Activated naive CD8-positive, alpha-beta T cell treated with anti-CD3 and anti-CD28 coated beads, Interleukin-2, amount 50 U/mL, for 24 hours (primary cell): ENCODE data around the gene VENTX.
A peak's percentile ranks its signal among the peaks of the same experiment; 100 is the strongest.

Source experiments
- ATAC-seq: fragments of 150-1000 bp; cut with Tn5 transposase; one replicate; pipeline ENCODE4 v1.10.0; 2021
- DNase-seq: peaks from one replicate; pipeline ENCODE4 v3.0.0; 2021
- H3K27ac Mint-ChIP-seq: one replicate; pipeline ENCODE4 v1.8.0; 2021; ENCODE audit warnings: mild to moderate bottlenecking, mixed read lengths
- H3K27me3 Mint-ChIP-seq: one replicate; pipeline ENCODE4 v1.8.0; 2021; ENCODE audit warnings: mixed read lengths
- H3K36me3 Mint-ChIP-seq: one replicate; pipeline ENCODE4 v1.8.0; 2021; ENCODE audit warnings: low read depth, mixed read lengths
- H3K4me1 Mint-ChIP-seq: one replicate; pipeline ENCODE4 v1.8.0; 2021; ENCODE audit warnings: mixed read lengths
- H3K4me3 Mint-ChIP-seq: one replicate; pipeline ENCODE4 v1.8.0; 2021; ENCODE audit warnings: mild to moderate bottlenecking, moderate library complexity, mixed read lengths
- H3K9me3 Mint-ChIP-seq: one replicate; pipeline ENCODE4 v1.8.0; 2021; ENCODE audit warnings: mixed read lengths

The VENTX gene

GRCh38 chr10:133246236-133246626 lies 8.6 kb downstream of the VENTX start:
- no peak overlapping the region for H3K27ac Mint-ChIP-seq

DNA sequence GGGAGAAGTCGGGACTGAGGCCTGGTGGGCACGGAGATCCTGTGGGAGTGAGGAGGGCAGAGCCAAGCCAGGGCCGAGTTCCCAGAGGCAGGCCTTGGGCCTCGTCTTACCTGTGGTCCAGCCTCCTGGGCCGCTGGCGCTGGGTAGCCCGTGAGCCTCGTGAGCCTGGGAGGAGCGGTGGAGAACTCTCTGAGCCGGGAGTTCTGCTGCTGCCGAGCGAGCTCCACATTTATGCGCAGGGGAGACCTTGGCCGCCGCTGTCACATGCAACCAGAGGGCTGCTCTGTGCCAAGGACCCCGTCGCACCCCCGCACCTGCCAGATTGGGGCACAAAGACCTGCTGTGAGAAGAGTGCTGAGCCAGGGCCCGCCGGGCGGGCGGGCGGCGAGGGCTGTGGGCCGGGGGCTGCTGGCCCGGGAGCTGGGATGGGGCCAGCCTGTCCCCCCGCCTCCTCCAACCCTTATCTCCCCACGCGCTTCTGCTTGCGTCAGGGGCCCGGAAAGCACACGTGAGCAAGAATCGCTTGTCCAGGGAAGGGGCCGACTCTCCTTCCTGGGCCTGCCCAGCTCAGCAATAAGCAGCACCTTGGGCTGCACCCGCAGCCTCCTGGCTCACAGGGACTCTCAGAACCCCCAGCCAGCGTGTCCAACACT lies 10.2 kb downstream of the VENTX start:
- ATAC-seq (no peak), DNase-seq (no peak)
- Mint-ChIP-seq H3K9me3 (no peaks in the 10 kb centered on the region), H3K4me3 (no peak overlapping the region), H3K27ac (no peak overlapping the region), H3K27me3 (peaks cover 13% of the 10 kb centered on the region), H3K4me1 (no peaks in the 10 kb centered on the region), H3K36me3 (no peaks in the 10 kb centered on the region)

More at GRCh38 chr10:133246236-133246626, 8.6 kb downstream of the VENTX start:
- ATAC-seq: no peak
- Mint-ChIP-seq H3K27me3 (peaks cover 23% of the 10 kb centered on the region), H3K4me1 (peaks cover 9% of the 10 kb centered on the region), H3K4me3 (no peak overlapping the region), H3K36me3 (no peaks in the 10 kb centered on the region), H3K9me3 (no peaks in the 10 kb centered on the region)
- DNase-seq: no peak

DNA sequence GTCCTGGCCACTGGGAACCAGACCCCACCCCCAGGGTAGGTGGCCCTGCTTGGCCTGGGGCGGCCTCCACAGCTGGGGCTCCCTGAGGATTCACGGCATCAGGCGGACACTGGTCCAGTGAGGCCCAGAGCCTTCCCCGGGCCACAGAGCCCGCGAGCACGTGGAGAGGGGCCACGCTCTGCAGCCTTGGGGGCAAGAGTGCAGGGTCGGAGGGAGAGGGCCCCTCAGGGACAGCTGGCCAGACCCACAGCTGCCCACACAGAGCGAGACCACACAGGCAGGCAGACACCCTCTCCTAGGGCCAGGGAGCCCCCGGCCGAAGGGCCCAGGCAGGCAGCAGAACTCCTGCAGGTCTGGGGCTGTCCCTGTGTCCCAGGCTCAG lies 10.7 kb downstream of the VENTX start:
- no peak overlapping the region for H3K27ac Mint-ChIP-seq
- H3K9me3 Mint-ChIP-seq: no peaks in the 10 kb centered on the region
- peaks cover 8% of the 10 kb centered on the region for H3K27me3 Mint-ChIP-seq
- H3K4me1 Mint-ChIP-seq: no peaks in the 10 kb centered on the region
- H3K4me3 Mint-ChIP-seq: no peak overlapping the region
- no peak for ATAC-seq
- no peaks in the 10 kb centered on the region for H3K36me3 Mint-ChIP-seq
- no peak for DNase-seq

GRCh38 chr10:133249094-133249780 lies 11.6 kb downstream of the VENTX start:
- no peak for ATAC-seq

DNA sequence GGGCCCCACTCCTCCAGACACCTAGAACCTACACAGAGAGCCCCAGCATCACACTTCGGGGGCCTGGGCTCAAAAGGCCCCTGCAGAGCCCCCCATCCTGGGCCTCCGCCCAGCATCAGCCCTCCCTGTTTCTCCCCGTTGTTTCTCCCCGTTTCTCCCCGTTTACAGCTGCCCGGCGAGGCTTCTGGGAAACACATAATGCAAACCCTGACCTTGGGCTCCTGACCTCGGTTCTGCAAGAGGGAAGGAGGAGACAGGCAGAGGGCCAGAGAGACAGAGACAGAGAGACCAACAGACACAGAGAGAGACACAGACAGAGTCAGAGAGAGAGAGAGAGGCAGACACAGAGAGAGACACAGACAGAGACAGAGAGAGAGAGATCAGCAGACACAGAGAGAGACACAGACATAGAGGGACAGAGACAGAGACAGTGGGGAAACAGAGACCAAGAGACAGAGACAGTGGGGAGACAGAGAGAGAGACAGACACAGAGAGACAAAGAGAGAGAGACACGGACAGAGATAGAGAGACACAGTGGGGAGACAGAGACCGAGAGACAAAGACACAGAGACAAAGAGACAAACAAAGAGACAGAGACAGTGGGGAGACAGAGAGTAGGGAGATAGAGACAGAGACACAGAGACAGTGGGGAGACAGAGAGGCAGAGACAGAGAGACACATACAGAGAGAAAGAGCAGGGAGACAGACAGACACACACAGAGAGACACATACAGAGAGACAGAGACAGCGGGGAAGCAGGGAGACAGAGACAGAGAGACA lies 12.5 kb downstream of the VENTX start:
- peaks cover 10% of the 10 kb centered on the region for H3K27me3 Mint-ChIP-seq
- H3K36me3 Mint-ChIP-seq: no peaks in the 10 kb centered on the region
- no peak for ATAC-seq
- H3K4me3 Mint-ChIP-seq: no peak overlapping the region
- H3K4me1 Mint-ChIP-seq: no peaks in the 10 kb centered on the region
- no peak for DNase-seq
- no peaks in the 10 kb centered on the region for H3K9me3 Mint-ChIP-seq
- no peak overlapping the region for H3K27ac Mint-ChIP-seq

More at GRCh38 chr10:133249094-133249780, 11.6 kb downstream of the VENTX start:
- no peak overlapping the region for H3K27ac Mint-ChIP-seq
- H3K9me3 Mint-ChIP-seq: no peaks in the 10 kb centered on the region
- H3K36me3 Mint-ChIP-seq: no peaks in the 10 kb centered on the region
- no peak for DNase-seq
- H3K4me1 Mint-ChIP-seq: no peaks in the 10 kb centered on the region
- no peak overlapping the region for H3K4me3 Mint-ChIP-seq
- peaks cover 8% of the 10 kb centered on the region for H3K27me3 Mint-ChIP-seq

GRCh38 chr10:133251388-133252222 lies 13.9 kb downstream of the VENTX start:
- H3K27ac Mint-ChIP-seq: no peak overlapping the region
- H3K4me1 Mint-ChIP-seq: peaks cover 2% of the 10 kb centered on the region
- no peak for DNase-seq
- no peaks in the 10 kb centered on the region for H3K36me3 Mint-ChIP-seq
- no peaks in the 10 kb centered on the region for H3K9me3 Mint-ChIP-seq
- H3K4me3 Mint-ChIP-seq: no peak overlapping the region
- no peak for ATAC-seq
- H3K27me3 Mint-ChIP-seq: peaks cover 7% of the 10 kb centered on the region

DNA sequence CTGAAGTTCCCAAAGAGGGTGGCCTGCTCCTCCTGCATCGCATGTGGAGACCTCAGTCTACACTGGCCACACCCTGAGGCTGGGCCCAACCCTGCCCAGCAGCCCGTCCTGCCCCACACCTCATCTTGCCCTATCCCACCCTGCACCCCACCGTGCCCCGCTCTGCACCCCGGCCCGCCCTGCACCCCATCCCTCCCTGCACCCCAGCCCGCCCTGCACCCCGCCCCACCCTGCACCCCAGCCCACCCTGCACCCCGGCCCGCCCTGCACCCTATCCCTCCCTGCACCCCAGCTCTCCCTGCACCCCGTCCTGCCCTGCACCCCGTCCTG lies 14.5 kb downstream of the VENTX start:
- Mint-ChIP-seq H3K27me3 (peaks cover 7% of the 10 kb centered on the region), H3K4me1 (peaks cover 5% of the 10 kb centered on the region), H3K9me3 (no peaks in the 10 kb centered on the region), H3K4me3 (no peak overlapping the region), H3K36me3 (no peaks in the 10 kb centered on the region), H3K27ac (no peak overlapping the region)
- ATAC-seq (no peak), DNase-seq (no peak)

GRCh38 chr10:133253361-133253955 lies 15.8 kb downstream of the VENTX start:
- H3K4me3 Mint-ChIP-seq: no peak overlapping the region
- no peaks in the 10 kb centered on the region for H3K36me3 Mint-ChIP-seq
- DNase-seq (no peak), ATAC-seq (no peak)
- peaks cover 18% of the 10 kb centered on the region for H3K4me1 Mint-ChIP-seq
- peaks cover 7% of the 10 kb centered on the region for H3K27me3 Mint-ChIP-seq
- H3K9me3 Mint-ChIP-seq: no peaks in the 10 kb centered on the region
- H3K27ac Mint-ChIP-seq: no peak overlapping the region

DNA sequence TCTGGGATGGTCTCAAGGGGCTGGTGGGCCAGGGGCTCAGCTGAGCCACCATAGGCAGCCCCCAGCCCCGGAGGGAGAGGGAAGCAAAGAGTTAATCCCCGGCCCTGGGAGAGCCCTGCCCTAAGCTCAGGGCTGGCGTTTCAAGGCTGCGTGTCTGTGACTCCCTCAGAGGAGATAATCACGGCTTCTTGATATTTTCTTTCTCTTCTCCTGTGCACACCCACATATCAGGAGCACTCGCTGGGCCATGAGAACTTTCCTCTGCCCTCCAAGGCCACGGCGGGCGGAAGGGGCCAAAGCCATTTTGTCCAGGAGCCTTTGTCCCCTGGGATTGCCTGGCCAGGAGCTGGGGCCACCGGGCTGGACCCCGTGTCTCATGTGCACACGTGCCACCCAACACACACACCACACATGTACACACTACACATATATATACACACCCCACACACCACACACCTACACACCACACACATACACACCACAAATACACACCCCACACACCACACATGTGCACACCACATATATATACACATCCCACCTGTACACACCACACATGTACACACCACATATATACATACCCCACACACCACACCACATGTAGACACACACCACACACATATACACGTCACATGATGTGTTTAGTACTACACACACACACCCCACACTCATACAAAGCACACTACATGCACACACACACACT lies 16.9 kb downstream of the VENTX start:
- H3K27me3 Mint-ChIP-seq: peaks cover 10% of the 10 kb centered on the region
- H3K4me1 Mint-ChIP-seq: peaks cover 26% of the 10 kb centered on the region
- peaks cover 3% of the 10 kb centered on the region for H3K36me3 Mint-ChIP-seq
- H3K4me3 Mint-ChIP-seq: no peak overlapping the region
- no peaks in the 10 kb centered on the region for H3K9me3 Mint-ChIP-seq
- ATAC-seq: no peak
- no peak overlapping the region for H3K27ac Mint-ChIP-seq
- DNase-seq: no peak

DNA sequence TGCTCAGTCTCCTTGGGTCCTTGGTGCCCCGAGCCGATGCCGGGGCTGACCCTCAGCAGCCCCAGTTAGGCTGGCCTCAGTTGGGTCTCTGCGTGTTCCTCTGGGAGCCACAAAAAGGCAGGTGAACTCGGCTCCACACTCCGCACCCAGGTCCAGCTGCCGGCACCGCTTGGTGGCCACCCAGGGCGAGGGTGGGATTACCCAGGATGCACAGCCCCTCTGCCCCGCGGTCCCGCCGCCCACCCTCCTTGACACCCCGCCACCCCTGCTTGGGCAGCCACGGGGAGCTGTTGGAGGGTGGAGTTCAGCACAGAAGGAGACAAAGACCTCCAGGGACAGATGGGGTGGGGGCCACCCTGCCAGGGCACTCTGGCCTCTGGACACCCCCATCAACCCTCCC lies 17.7 kb downstream of the VENTX start:
- H3K27me3 Mint-ChIP-seq: peaks cover 7% of the 10 kb centered on the region
- no peak overlapping the region for H3K27ac Mint-ChIP-seq
- peaks cover 3% of the 10 kb centered on the region for H3K36me3 Mint-ChIP-seq
- H3K4me1 Mint-ChIP-seq: peaks cover 34% of the 10 kb centered on the region
- no peak for ATAC-seq
- no peak overlapping the region for H3K4me3 Mint-ChIP-seq
- H3K9me3 Mint-ChIP-seq: no peaks in the 10 kb centered on the region
- no peak for DNase-seq

GRCh38 chr10:133257489-133258065 lies 19.9 kb downstream of the VENTX start:
- peaks cover 4% of the 10 kb centered on the region for H3K27me3 Mint-ChIP-seq
- H3K36me3 Mint-ChIP-seq: peaks cover 3% of the 10 kb centered on the region
- H3K27ac Mint-ChIP-seq: peak overlapping the region; percentile 83
- peak overlapping the region; percentile 57 for H3K4me3 Mint-ChIP-seq
- no peaks in the 10 kb centered on the region for H3K9me3 Mint-ChIP-seq
- peak; percentile 56 for DNase-seq
- peaks cover 45% of the 10 kb centered on the region for H3K4me1 Mint-ChIP-seq
- ATAC-seq: peak; percentile 11

DNA sequence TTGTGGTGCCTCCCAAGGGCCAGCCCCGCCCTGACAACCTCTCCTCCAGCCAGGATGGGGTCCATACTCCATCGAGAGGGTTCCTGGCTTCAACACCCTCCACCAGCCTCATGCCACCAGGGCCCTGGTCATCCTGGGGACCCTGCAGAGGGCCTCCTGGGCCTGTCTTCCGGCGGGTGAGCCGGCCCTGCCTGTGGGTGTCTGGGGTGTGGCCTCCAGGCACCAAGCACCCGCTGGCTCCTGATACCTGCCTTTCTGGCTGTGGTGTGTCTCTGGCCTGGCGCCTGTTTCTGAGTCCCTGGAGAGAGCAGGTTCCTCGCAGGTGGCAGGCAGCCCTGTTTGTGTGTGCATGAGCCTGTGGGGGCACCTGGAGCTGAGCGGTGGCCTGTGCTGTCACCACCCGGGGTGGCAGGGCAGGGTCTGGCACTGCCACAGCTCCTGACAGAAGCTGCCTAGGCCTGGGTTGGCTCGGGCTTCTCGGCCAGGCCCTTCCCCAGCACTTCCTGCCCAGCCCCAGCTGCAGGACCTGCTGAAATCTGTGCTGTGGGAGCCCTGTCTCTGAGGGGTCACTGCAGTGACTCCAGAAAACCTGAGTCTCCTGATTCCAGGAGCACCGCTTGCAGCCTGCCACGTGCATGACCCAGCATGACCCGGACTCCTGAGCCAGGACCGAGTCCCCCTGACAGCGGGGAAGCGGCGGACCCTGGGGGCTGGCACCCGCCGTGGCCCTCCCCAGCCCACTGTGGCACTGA lies 20.6 kb downstream of the VENTX start:
- peak overlapping the region; percentile 17 for H3K4me3 Mint-ChIP-seq
- peaks cover 4% of the 10 kb centered on the region for H3K36me3 Mint-ChIP-seq
- DNase-seq: peak; percentile 44
- H3K9me3 Mint-ChIP-seq: no peaks in the 10 kb centered on the region
- peak overlapping the region; percentile 83 for H3K27ac Mint-ChIP-seq
- ATAC-seq: no peak
- H3K27me3 Mint-ChIP-seq: peaks cover 4% of the 10 kb centered on the region
- H3K4me1 Mint-ChIP-seq: peaks cover 52% of the 10 kb centered on the region
